HepG2 (cell line): ENCODE data around the gene JPH3. TPM values are rescaled to one million over a fixed set of nuclear protein-coding genes. Genes with fewer than 3 reads are reported as not detected.

Experiments
- AFF4 ChIP-seq: sonication (generic); formaldehyde crosslinking; IDR thresholded peaks from 2 replicates; pipeline ENCODE4 v1.4.0; 2020; ENCODE audit warnings: missing genetic modification reagents
- AKNA ChIP-seq: sonication (generic); formaldehyde crosslinking; IDR thresholded peaks from 2 replicates; pipeline ENCODE4 v1.4.0; 2020; ENCODE audit warnings: missing genetic modification reagents, borderline replicate concordance
- BCL6 ChIP-seq: IDR thresholded peaks from 2 replicates; pipeline ENCODE4 v1.6.1; 2016; ENCODE audit warnings: missing genetic modification reagents, missing compliant biosample characterization
- CEBPB ChIP-seq: IDR thresholded peaks from 2 replicates; pipeline ENCODE4 v1.6.1; 2011; ENCODE audit warnings: low read depth, low read length, improper control_type of control experiment, borderline replicate concordance
- HMG20A ChIP-seq: IDR thresholded peaks from 2 replicates; pipeline ENCODE4 v1.6.1; 2016; ENCODE audit warnings: borderline replicate concordance
- NCOA1 ChIP-seq: sonication (generic); formaldehyde crosslinking; IDR thresholded peaks from 2 replicates; pipeline ENCODE4 v1.9.0; 2021; ENCODE audit warnings: missing genetic modification reagents
- NFKBIZ ChIP-seq: IDR thresholded peaks from 2 replicates; pipeline ENCODE4 v1.6.1; 2018; ENCODE audit warnings: missing genetic modification reagents, missing compliant biosample characterization
- REPIN1 ChIP-seq: sonication (generic); formaldehyde crosslinking; IDR thresholded peaks from 2 replicates; pipeline ENCODE4 v1.8.0; 2022; ENCODE audit warnings: missing genetic modification reagents, low read depth, mild to moderate bottlenecking, borderline replicate concordance
- SOX6 ChIP-seq, 2 experiments: fragments of 450-650 bp in 1 of 2; sonication (generic) in 1 of 2; formaldehyde crosslinking in 1 of 2; IDR thresholded peaks; 2 replicates each; pipeline versions ENCODE4 v1.4.0 to v1.6.1; 2017 to 2020; ENCODE audit warnings: antibody characterized with exemption in 1 of 2, mild to moderate bottlenecking in 1 of 2, missing genetic modification reagents in 1 of 2
- TBX2 ChIP-seq: sonication (generic); formaldehyde crosslinking; IDR thresholded peaks from 2 replicates; pipeline ENCODE4 v1.5.0; 2020; ENCODE audit warnings: missing genetic modification reagents, mild to moderate bottlenecking, borderline replicate concordance
- ZBTB33 ChIP-seq: sonication (generic); formaldehyde crosslinking; IDR thresholded peaks from 2 replicates; pipeline ENCODE4 v1.4.0; 2020; ENCODE audit warnings: missing genetic modification reagents
- ZBTB44 ChIP-seq: sonication (generic); formaldehyde crosslinking; IDR thresholded peaks from 2 replicates; pipeline ENCODE4 v1.4.0; 2020; ENCODE audit warnings: missing genetic modification reagents
- ZFP36 ChIP-seq: fragments of 150-350 bp; IDR thresholded peaks from 2 replicates; pipeline ENCODE4 v1.6.1; 2018; ENCODE audit warnings: borderline replicate concordance, low read length, low read depth; ENCODE audit not compliant: partially characterized antibody
- ZNF546 ChIP-seq: sonication (generic); formaldehyde crosslinking; conservative IDR thresholded peaks from 2 replicates; pipeline ENCODE4 v1.8.1; 2023; ENCODE audit warnings: mild to moderate bottlenecking, missing genetic modification reagents
- ZNF589 ChIP-seq: sonication (generic); formaldehyde crosslinking; conservative IDR thresholded peaks from 2 replicates; pipeline ENCODE4 v1.8.0; 2022; ENCODE audit warnings: mild to moderate bottlenecking, moderate library complexity, missing genetic modification reagents
- ZNF7 ChIP-seq: IDR thresholded peaks from 2 replicates; pipeline ENCODE4 v1.6.1; 2016; ENCODE audit warnings: missing biosample characterization, missing genetic modification reagents
- polyA plus RNA-seq, 8 experiments: library from polyadenylated mRNA; depleted of rRNA in 3 of 8; stranded (reverse) in 7 of 8; unstranded in 1 of 8; fragments of >200 nt; fragmentation: Illumina TruSeq in 4 of 8; extraction: Trizol in 4 of 8; gene quantifications; 2 replicates each; pipeline versions ENCODE4 v1.2.1 to v1.2.3, GENCODE V29; 2011 to 2016; ENCODE audit warnings: low read depth in 4 of 8, missing spikeins in 1 of 8, mixed read lengths in 1 of 8; ENCODE audit not compliant: insufficient read depth in 1 of 8
- total RNA-seq, 5 experiments: library from RNA; depleted of rRNA; stranded (reverse); fragments of >200 nt; fragmentation: Illumina TruSeq; extraction: Trizol; gene quantifications; 2 replicates each; pipeline ENCODE4 v1.2.3, GENCODE V29; 2016; ENCODE audit warnings: low read depth in 1 of 5

The JPH3 gene
- total and polyA plus RNA-seq, 2 of the 13 experiments (the other 11 are each of a cell fraction or from before 2014, with no cell fraction given): not detected

GRCh38 chr16:87554754-87555427 is 47.4 kb upstream of the JPH3 start (continued):
- TF ChIP-seq AFF4 (no peak), ZNF546 (CRISPR knock-in tag) (no peak), ZBTB44 (CRISPR knock-in tag) (no peak), ZNF589 (CRISPR knock-in tag) (0 out of 2 replicates have a peak, but pooled peaks have one; percentile 28), NCOA1 (CRISPR knock-in tag) (peak; percentile 67; the same call in 1 of the 2 replicates), HMG20A (peak; percentile 43; the same call in 1 of the 2 replicates), AKNA (CRISPR knock-in tag) (no peak), REPIN1 (0 out of 2 replicates have a peak, but pooled peaks have one; percentile 24), TBX2 (peak; percentile 29; the same call in 1 of the 2 replicates), NFKBIZ (CRISPR knock-in tag) (0 out of 2 replicates have a peak, but pooled peaks have one; percentile 53), SOX6 (IDR thresholded peaks at IDR 0.05) (no peak), SOX6 (CRISPR knock-in tag; IDR thresholded peaks at IDR 0.05) (peak; percentile 48), ZNF7 (peak; percentile 34; the same call in 1 of the 2 replicates), CEBPB (peak; percentile 98), ZBTB33 (CRISPR knock-in tag) (0 out of 2 replicates have a peak, but pooled peaks have one; percentile 18), BCL6 (peak; percentile 81), ZFP36 (peak; percentile 26)
